ENCODE measurements around the gene PTPRS. TPM values are rescaled to one million over a fixed set of nuclear protein-coding genes. Genes with fewer than 3 reads are reported as not detected.
A peak's percentile ranks its signal among the peaks of the same experiment; 100 is the strongest.
"Not testable (repeated sequence)": the region's sequence is repeated elsewhere in the genome, so short reads cannot be mapped to it uniquely, and the experiment has no call there.

The PTPRS gene
- total and polyA plus RNA-seq, 2 donors, result 4.7 to 8.5 TPM

- Histone ChIP-seq H3K36me3 (ENCODE audit: control insufficient read depth in 2 of 2, insufficient read depth in 2 of 2, low read length in 1 of 2) (no peaks in the 10 kb centered on the region), H3K27me3 (ENCODE audit: control insufficient read depth in 2 of 2, insufficient read depth in 1 of 2, low read length in 1 of 2) (no peaks in the 10 kb centered on the region), H3K4me1 (ENCODE audit: control insufficient read depth in 2 of 2, insufficient read depth in 2 of 2, low read length in 2 of 2) (no peaks in the 10 kb centered on the region), H3K4me3 (ENCODE audit: low read length in 2 of 2) (no peak overlapping the region), H3K9me3 (ENCODE audit: control insufficient read depth in 2 of 2, insufficient read depth in 1 of 2, low read length in 1 of 2) (no peaks in the 10 kb centered on the region), H3K27ac (ENCODE audit: low read depth in 1 of 2, low read length in 1 of 2) (no peak overlapping the region)
- WGBS, result 40% methylated on average over 8 of the region's 8 CpGs
- DNase-seq (ENCODE audit: low read depth in 6 of 9, low spot score in 9 of 9), result peak in 6 of 9 donors; percentile 0 to 41 (median 19)
These were observed 29.4 kb upstream of the PTPRS start for GRCh38 chr19:5369962-5370367.

- H3K4me1 ChIP-seq (ENCODE audit: control insufficient read depth in 2 of 2, insufficient read depth in 2 of 2, low read length in 2 of 2), result no peaks in the 10 kb centered on the region
- no peaks in the 10 kb centered on the region for H3K36me3 ChIP-seq (ENCODE audit: control insufficient read depth in 2 of 2, insufficient read depth in 2 of 2, low read length in 1 of 2)
- no peak for DNase-seq (ENCODE audit: low read depth in 6 of 9, low spot score in 9 of 9)
- H3K4me3 ChIP-seq (ENCODE audit: low read length in 2 of 2), result no peak overlapping the region
- no peaks in the 10 kb centered on the region for H3K9me3 ChIP-seq (ENCODE audit: control insufficient read depth in 2 of 2, insufficient read depth in 1 of 2, low read length in 1 of 2)
- 92% methylated on average over 5 of the region's 5 CpGs for WGBS
- no peaks in the 10 kb centered on the region for H3K27me3 ChIP-seq (ENCODE audit: control insufficient read depth in 2 of 2, insufficient read depth in 1 of 2, low read length in 1 of 2)
- no peak overlapping the region for H3K27ac ChIP-seq (ENCODE audit: low read depth in 1 of 2, low read length in 1 of 2)
These were observed 28.7 kb upstream of the PTPRS start for GRCh38 chr19:5369304-5369703.

GRCh38 chr19:5367530-5368133, 27.0 kb upstream of the PTPRS start:
- no peak for DNase-seq (ENCODE audit: low read depth in 6 of 9, low spot score in 9 of 9)
- no peaks in the 10 kb centered on the region for H3K4me1 ChIP-seq (ENCODE audit: control insufficient read depth in 2 of 2, insufficient read depth in 2 of 2, low read length in 2 of 2)
- H3K9me3 ChIP-seq (ENCODE audit: control insufficient read depth in 2 of 2, insufficient read depth in 1 of 2, low read length in 1 of 2), result no peaks in the 10 kb centered on the region
- no peak overlapping the region for H3K27ac ChIP-seq (ENCODE audit: low read depth in 1 of 2, low read length in 1 of 2)
- WGBS, result 84% methylated on average over 5 of the region's 5 CpGs
- no peaks in the 10 kb centered on the region for H3K36me3 ChIP-seq (ENCODE audit: control insufficient read depth in 2 of 2, insufficient read depth in 2 of 2, low read length in 1 of 2)
- no peaks in the 10 kb centered on the region for H3K27me3 ChIP-seq (ENCODE audit: control insufficient read depth in 2 of 2, insufficient read depth in 1 of 2, low read length in 1 of 2)
- no peak overlapping the region for H3K4me3 ChIP-seq (ENCODE audit: low read length in 2 of 2)

DNA sequence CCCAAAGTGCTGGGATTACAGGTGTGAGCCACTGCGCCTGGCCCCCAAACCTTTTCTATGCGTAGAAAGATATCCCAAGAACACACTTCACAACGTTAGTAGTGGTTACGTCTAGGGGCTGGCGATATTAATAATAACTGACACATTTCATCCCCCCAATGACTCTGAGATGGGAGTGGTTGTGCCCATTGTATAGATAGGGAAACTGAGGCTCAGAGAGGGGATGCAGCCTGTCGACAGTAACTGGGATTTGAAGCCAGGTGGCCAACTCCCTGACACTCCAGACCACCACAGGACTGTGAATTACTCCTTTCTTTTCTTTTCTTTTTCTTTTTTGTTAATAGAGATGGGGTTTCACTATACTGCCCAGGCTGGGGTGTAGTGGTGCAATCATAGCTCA, 25.3 kb upstream of the PTPRS start:
- H3K9me3 ChIP-seq (ENCODE audit: control insufficient read depth in 2 of 2, insufficient read depth in 1 of 2, low read length in 1 of 2), result no peaks in the 10 kb centered on the region
- no peaks in the 10 kb centered on the region for H3K36me3 ChIP-seq (ENCODE audit: control insufficient read depth in 2 of 2, insufficient read depth in 2 of 2, low read length in 1 of 2)
- H3K27ac ChIP-seq (ENCODE audit: low read depth in 1 of 2, low read length in 1 of 2), result no peak overlapping the region
- no peaks in the 10 kb centered on the region for H3K4me1 ChIP-seq (ENCODE audit: control insufficient read depth in 2 of 2, insufficient read depth in 2 of 2, low read length in 2 of 2)
- no peak for DNase-seq (ENCODE audit: low read depth in 6 of 9, low spot score in 9 of 9)
- WGBS, result 91% methylated on average over 6 of the region's 6 CpGs
- no peak overlapping the region for H3K4me3 ChIP-seq (ENCODE audit: low read length in 2 of 2)
- H3K27me3 ChIP-seq (ENCODE audit: control insufficient read depth in 2 of 2, insufficient read depth in 1 of 2, low read length in 1 of 2), result no peaks in the 10 kb centered on the region

DNA sequence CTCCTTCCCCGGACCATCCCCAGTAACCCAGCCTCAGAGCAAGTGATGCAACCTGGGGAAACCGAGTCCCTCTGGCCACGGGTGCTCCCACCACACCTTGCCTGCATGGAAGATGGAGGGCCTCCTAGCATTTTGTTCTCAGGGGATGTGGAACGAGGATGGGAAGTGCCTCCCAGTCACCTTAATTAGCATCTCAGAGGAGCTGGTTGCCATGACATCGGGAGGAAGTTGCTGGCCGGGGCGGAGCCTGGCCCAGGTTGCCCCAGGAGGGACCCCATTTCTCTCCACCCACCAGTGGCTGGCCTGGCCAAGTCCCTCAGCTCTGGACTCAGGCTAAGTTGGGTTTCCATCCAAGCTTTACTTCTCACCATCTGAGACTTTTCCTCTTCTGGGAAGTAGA, 24.1 kb upstream of the PTPRS start:
- WGBS, result 27% methylated on average over 7 of the region's 7 CpGs
- Histone ChIP-seq H3K36me3 (ENCODE audit: control insufficient read depth in 2 of 2, insufficient read depth in 2 of 2, low read length in 1 of 2) (no peaks in the 10 kb centered on the region), H3K4me1 (ENCODE audit: control insufficient read depth in 2 of 2, insufficient read depth in 2 of 2, low read length in 2 of 2) (no peaks in the 10 kb centered on the region), H3K9me3 (ENCODE audit: control insufficient read depth in 2 of 2, insufficient read depth in 1 of 2, low read length in 1 of 2) (no peaks in the 10 kb centered on the region), H3K27me3 (ENCODE audit: control insufficient read depth in 2 of 2, insufficient read depth in 1 of 2, low read length in 1 of 2) (peaks cover 0 to 3% of the 10 kb centered on the region in 2 donors), H3K27ac (ENCODE audit: low read depth in 1 of 2, low read length in 1 of 2) (no peak overlapping the region), H3K4me3 (ENCODE audit: low read length in 2 of 2) (no peak overlapping the region)
- DNase-seq (ENCODE audit: low read depth in 6 of 9, low spot score in 9 of 9), result no peak

GRCh38 chr19:5361839-5362238, 21.2 kb upstream of the PTPRS start:
- DNase-seq (ENCODE audit: low read depth in 6 of 9, low spot score in 9 of 9); H3K4me1 ChIP-seq (ENCODE audit: control insufficient read depth in 2 of 2, insufficient read depth in 2 of 2, low read length in 2 of 2); H3K9me3 ChIP-seq (ENCODE audit: control insufficient read depth in 2 of 2, insufficient read depth in 1 of 2, low read length in 1 of 2); H3K27me3 ChIP-seq (ENCODE audit: control insufficient read depth in 2 of 2, insufficient read depth in 1 of 2, low read length in 1 of 2); H3K27ac ChIP-seq (ENCODE audit: low read depth in 1 of 2, low read length in 1 of 2); H3K36me3 ChIP-seq (ENCODE audit: control insufficient read depth in 2 of 2, insufficient read depth in 2 of 2, low read length in 1 of 2); H3K4me3 ChIP-seq (ENCODE audit: low read length in 2 of 2): not testable (repeated sequence)
- WGBS, result 92% methylated on average over 9 of the region's 9 CpGs

DNA sequence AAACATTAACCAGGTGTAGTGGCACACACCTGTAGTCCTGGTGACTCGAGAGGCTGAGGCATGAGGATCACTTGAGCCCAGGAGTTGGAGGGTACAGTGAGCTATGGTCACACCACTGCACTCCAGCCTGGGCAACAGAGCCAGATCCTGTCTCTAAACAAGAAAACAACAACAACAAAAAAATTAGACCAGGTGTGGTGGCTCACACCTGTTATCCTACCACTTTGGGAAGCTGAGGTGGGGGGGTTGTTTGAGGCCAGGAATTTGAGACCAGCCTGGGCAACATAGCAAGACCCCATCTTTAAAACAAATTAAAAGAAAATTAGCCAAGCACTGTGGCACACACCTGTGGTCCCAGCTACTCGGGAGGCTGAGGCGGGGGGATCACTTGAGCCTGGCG, 20.8 kb upstream of the PTPRS start:
- Histone ChIP-seq H3K4me1 (ENCODE audit: control insufficient read depth in 2 of 2, insufficient read depth in 2 of 2, low read length in 2 of 2) (no peaks in the 10 kb centered on the region), H3K27me3 (ENCODE audit: control insufficient read depth in 2 of 2, insufficient read depth in 1 of 2, low read length in 1 of 2) (peaks cover 0 to 3% of the 10 kb centered on the region in 2 donors), H3K9me3 (ENCODE audit: control insufficient read depth in 2 of 2, insufficient read depth in 1 of 2, low read length in 1 of 2) (no peaks in the 10 kb centered on the region), H3K27ac (ENCODE audit: low read depth in 1 of 2, low read length in 1 of 2) (no peak overlapping the region), H3K36me3 (ENCODE audit: control insufficient read depth in 2 of 2, insufficient read depth in 2 of 2, low read length in 1 of 2) (no peaks in the 10 kb centered on the region), H3K4me3 (ENCODE audit: low read length in 2 of 2) (no peak overlapping the region)
- no peak for DNase-seq (ENCODE audit: low read depth in 6 of 9, low spot score in 9 of 9)
- WGBS, result 90% methylated on average over 4 of the region's 4 CpGs

DNA sequence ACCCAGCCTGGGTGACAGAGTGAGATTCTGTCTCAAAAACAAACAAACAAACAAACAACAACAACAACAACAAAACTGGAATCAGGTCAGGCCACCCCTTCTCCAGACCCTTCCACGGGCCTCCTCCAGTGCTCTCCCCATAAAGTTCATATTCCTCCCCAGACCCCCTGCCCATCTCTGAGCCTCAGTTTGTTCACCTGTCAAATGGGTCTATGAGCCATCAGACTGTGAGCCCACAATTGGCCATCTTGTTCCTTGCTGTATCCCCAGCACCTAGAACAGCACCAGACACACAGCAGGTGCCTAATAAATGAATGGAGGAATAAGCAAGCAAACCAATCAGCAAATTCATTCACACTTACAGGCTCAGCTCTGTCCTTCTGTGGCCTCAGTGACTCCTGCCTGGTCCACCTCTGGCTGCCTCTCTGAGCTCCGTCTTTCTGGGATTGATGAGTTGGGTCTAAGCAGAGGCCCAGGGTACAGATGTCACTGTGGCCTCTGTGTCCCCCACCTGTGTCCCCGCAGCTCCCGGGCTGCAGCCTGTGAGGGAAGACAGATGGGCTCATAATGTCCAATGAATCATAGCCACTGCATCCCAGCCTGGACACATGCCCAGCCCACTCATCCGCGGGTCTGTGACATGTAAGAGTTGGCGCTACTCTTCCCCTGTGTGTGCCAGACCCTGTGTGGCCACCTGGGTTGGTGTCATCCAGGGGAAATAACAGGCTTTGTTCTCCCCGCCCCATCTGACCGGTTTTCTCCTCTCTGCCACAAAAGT, 19.6 kb upstream of the PTPRS start:
- Histone ChIP-seq H3K27ac (ENCODE audit: low read depth in 1 of 2, low read length in 1 of 2) (no peak overlapping the region), H3K4me3 (ENCODE audit: low read length in 2 of 2) (no peak overlapping the region), H3K36me3 (ENCODE audit: control insufficient read depth in 2 of 2, insufficient read depth in 2 of 2, low read length in 1 of 2) (no peaks in the 10 kb centered on the region), H3K9me3 (ENCODE audit: control insufficient read depth in 2 of 2, insufficient read depth in 1 of 2, low read length in 1 of 2) (no peaks in the 10 kb centered on the region), H3K27me3 (ENCODE audit: control insufficient read depth in 2 of 2, insufficient read depth in 1 of 2, low read length in 1 of 2) (peaks cover 0 to 3% of the 10 kb centered on the region in 2 donors), H3K4me1 (ENCODE audit: control insufficient read depth in 2 of 2, insufficient read depth in 2 of 2, low read length in 2 of 2) (no peaks in the 10 kb centered on the region)
- DNase-seq (ENCODE audit: low read depth in 6 of 9, low spot score in 9 of 9), result no peak
- 65% methylated on average over 9 of the region's 9 CpGs for WGBS

DNA sequence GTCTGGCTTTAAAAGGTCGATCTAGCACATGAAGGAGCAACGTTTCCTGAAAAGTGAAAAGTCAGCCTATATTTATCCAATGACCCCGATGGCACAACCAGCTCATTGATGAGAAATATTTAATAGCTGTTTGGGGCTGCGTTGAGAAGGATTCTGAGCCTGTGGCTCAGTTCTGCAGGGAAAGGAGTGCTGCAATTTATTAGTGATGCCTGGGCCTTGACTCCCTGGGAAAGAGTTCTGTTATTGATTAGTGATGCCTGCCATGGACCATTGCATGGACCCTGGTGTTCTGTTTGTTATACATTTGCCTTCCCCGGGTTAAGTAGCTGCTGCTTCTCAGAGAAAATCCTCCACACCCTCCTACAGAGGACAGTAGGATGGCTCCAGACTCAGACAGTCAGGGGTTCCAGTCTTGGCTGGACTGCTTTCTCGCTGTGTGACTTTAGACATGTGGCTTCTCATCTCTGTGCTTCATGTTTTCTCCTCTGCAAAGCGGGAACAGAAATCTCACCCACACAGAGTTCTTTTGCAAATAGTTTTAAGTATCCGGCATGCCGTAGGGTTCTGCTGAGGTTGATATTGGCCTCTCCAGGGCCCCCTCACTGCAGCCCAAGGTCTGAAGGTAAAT, 17.7 kb upstream of the PTPRS start:
- Histone ChIP-seq H3K4me3 (ENCODE audit: low read length in 2 of 2) (no peak overlapping the region), H3K4me1 (ENCODE audit: control insufficient read depth in 2 of 2, insufficient read depth in 2 of 2, low read length in 2 of 2) (no peaks in the 10 kb centered on the region), H3K27ac (ENCODE audit: low read depth in 1 of 2, low read length in 1 of 2) (no peak overlapping the region), H3K9me3 (ENCODE audit: control insufficient read depth in 2 of 2, insufficient read depth in 1 of 2, low read length in 1 of 2) (peaks cover 0 to 1% of the 10 kb centered on the region in 2 donors), H3K36me3 (ENCODE audit: control insufficient read depth in 2 of 2, insufficient read depth in 2 of 2, low read length in 1 of 2) (no peaks in the 10 kb centered on the region), H3K27me3 (ENCODE audit: control insufficient read depth in 2 of 2, insufficient read depth in 1 of 2, low read length in 1 of 2) (peaks cover 0 to 3% of the 10 kb centered on the region in 2 donors)
- DNase-seq (ENCODE audit: low read depth in 6 of 9, low spot score in 9 of 9), result no peak
- 72% methylated on average over 9 of the region's 9 CpGs for WGBS
